IMR-90 (cell line): ENCODE data around the gene NTM. TPM values are rescaled to one million over a fixed set of nuclear protein-coding genes. Genes with fewer than 3 reads are reported as not detected.

Experiments used
- ATAC-seq: fragments of 200-7000 bp; cut with Tn5 transposase; 2 replicates; pipeline ENCODE4 v1.9.1; 2020; ENCODE audit warnings: low read depth, mild to moderate bottlenecking, moderate library complexity
- BruUV-seq: library from RNA; stranded (reverse); fragments of 400-500 nt; replicated peaks from 2 replicates; lab custom pipeline; 2021; lab: Mats Ljungman, UMichigan
- CTCF ChIA-PET: fragments of 300-600 bp; formaldehyde crosslinking; extraction: SDS; loops from one replicate; lab custom pipeline; 2021; ENCODE audit warnings: antibody characterized with exemption; lab: Yijun Ruan, JAX
- POLR2A ChIA-PET: fragments of 300-600 bp; sonication (Branson Sonifier 250); formaldehyde crosslinking; loops from one replicate; lab custom pipeline; 2022; ENCODE audit warnings: antibody characterized with exemption; ENCODE audit not compliant: unreplicated experiment; lab: Charles Lee
- DNase-seq: peaks from one replicate; pipeline ENCODE4 v3.0.0; 2013
- H2AFZ ChIP-seq: replicated peaks from 2 replicates; pipeline ENCODE3; 2013; ENCODE audit warnings: low read length, mild to moderate bottlenecking; ENCODE audit not compliant: poor library complexity
- H2AK5ac ChIP-seq: 2 replicates; pipeline ENCODE4 v1.6.1; 2013; ENCODE audit warnings: low read depth, low read length, inconsistent platforms
- H2AK9ac ChIP-seq: replicated peaks from 2 replicates; pipeline ENCODE3; 2013; ENCODE audit warnings: mild to moderate bottlenecking, low read depth, low read length, moderate library complexity; ENCODE audit not compliant: poor library complexity
- H2BK120ac ChIP-seq: 2 replicates; pipeline ENCODE4 v1.6.1; 2013; ENCODE audit warnings: low read depth, low read length, inconsistent platforms
- H2BK15ac ChIP-seq: 3 replicates; pipeline ENCODE4 v1.6.1; 2013; ENCODE audit warnings: low read depth, low read length, inconsistent platforms
- H2BK20ac ChIP-seq: 2 replicates; pipeline ENCODE4 v1.6.1; 2013; ENCODE audit warnings: low read depth, mild to moderate bottlenecking, inconsistent platforms, low read length, moderate library complexity
- H2BK5ac ChIP-seq: 2 replicates; pipeline ENCODE4 v1.6.1; 2013; ENCODE audit warnings: mild to moderate bottlenecking, low read depth, low read length, inconsistent platforms; ENCODE audit not compliant: poor library complexity, severe bottlenecking
- H3K14ac ChIP-seq: replicated peaks from 2 replicates; pipeline ENCODE4 v1.6.1; 2013; ENCODE audit warnings: low read depth, low read length, inconsistent platforms
- H3K18ac ChIP-seq: 2 replicates; pipeline ENCODE4 v1.6.1; 2013; ENCODE audit warnings: low read depth, low read length, control low read depth
- H3K23ac ChIP-seq: 2 replicates; pipeline ENCODE4 v1.6.1; 2013; ENCODE audit warnings: low read depth, low read length, inconsistent platforms
- H3K27ac ChIP-seq: 2 replicates; pipeline ENCODE4 v1.5.1; 2013; ENCODE audit warnings: mild to moderate bottlenecking, control low read depth, low read length; ENCODE audit not compliant: insufficient read depth
- H3K27me3 ChIP-seq: 2 replicates; pipeline ENCODE4 v1.6.1; 2013; ENCODE audit warnings: low read length; ENCODE audit not compliant: control insufficient read depth, insufficient read depth
- H3K36me3 ChIP-seq: 2 replicates; pipeline ENCODE4 v1.6.1; 2013; ENCODE audit warnings: low read length, mixed read lengths; ENCODE audit not compliant: control insufficient read depth, insufficient read depth
- H3K4ac ChIP-seq: 2 replicates; pipeline ENCODE4 v1.6.1; 2013; ENCODE audit warnings: low read depth, low read length, inconsistent platforms
- H3K4me1 ChIP-seq: 2 replicates; pipeline ENCODE4 v1.6.1; 2013; ENCODE audit warnings: low read length, mixed read lengths; ENCODE audit not compliant: control insufficient read depth, insufficient read depth
- H3K4me2 ChIP-seq: 2 replicates; pipeline ENCODE4 v1.6.1; 2013; ENCODE audit warnings: low read depth, mild to moderate bottlenecking, control low read depth, low read length, moderate library complexity
- H3K4me3 ChIP-seq: 2 replicates; pipeline ENCODE4 v1.5.1; 2013; ENCODE audit warnings: low read depth, mild to moderate bottlenecking, control low read depth, low read length, moderate library complexity; ENCODE audit not compliant: insufficient read depth
- H3K56ac ChIP-seq: 2 replicates; pipeline ENCODE4 v1.6.1; 2013; ENCODE audit warnings: low read length, inconsistent platforms; ENCODE audit not compliant: insufficient read depth; ENCODE audit errors: extremely low read depth
- H3K79me1 ChIP-seq, 2 experiments: 2 replicates each; pipeline ENCODE4 v1.6.1; 2013; ENCODE audit warnings: low read length in 2 of 2, inconsistent platforms in 1 of 2, low read depth in 1 of 2
- H3K9ac ChIP-seq: 2 replicates; pipeline ENCODE4 v1.6.1; 2013; ENCODE audit warnings: low read depth, low read length, control low read depth
- H3K9me1 ChIP-seq: 2 replicates; pipeline ENCODE4 v1.6.1; 2013; ENCODE audit warnings: low read length, inconsistent platforms; ENCODE audit not compliant: insufficient read depth
- H3K9me3 ChIP-seq: 2 replicates; pipeline ENCODE4 v1.6.1; 2013; ENCODE audit warnings: low read length; ENCODE audit not compliant: control insufficient read depth, insufficient read depth
- H4K20me1 ChIP-seq: 2 replicates; pipeline ENCODE4 v1.6.1; 2013; ENCODE audit warnings: low read length, inconsistent platforms; ENCODE audit not compliant: insufficient read depth
- H4K5ac ChIP-seq: 2 replicates; pipeline ENCODE4 v1.6.1; 2013; ENCODE audit warnings: mild to moderate bottlenecking, low read depth, low read length, control low read depth
- H4K8ac ChIP-seq, 2 experiments: 2 replicates each; pipeline ENCODE4 v1.6.1; 2013; ENCODE audit warnings: low read depth in 2 of 2, low read length in 2 of 2, control low read depth in 1 of 2, inconsistent platforms in 1 of 2
- H4K91ac ChIP-seq: 2 replicates; pipeline ENCODE4 v1.6.1; 2013; ENCODE audit warnings: low read depth, low read length, inconsistent platforms; ENCODE audit not compliant: insufficient read depth
- BHLHE40 ChIP-seq: fragments of 150-350 bp; IDR thresholded peaks from 2 replicates; pipeline ENCODE4 v1.6.1; 2016; ENCODE audit warnings: mild to moderate bottlenecking, low read depth, low read length
- CEBPB ChIP-seq: IDR thresholded peaks from 2 replicates; pipeline ENCODE4 v1.6.1; 2012; ENCODE audit warnings: low read depth, low read length, improper control_type of control experiment
- CHD1 ChIP-seq: IDR thresholded peaks from 2 replicates; pipeline ENCODE4 v1.6.1; 2012; ENCODE audit warnings: low read depth, low read length, improper control_type of control experiment
- CTCF ChIP-seq: conservative IDR thresholded peaks from 2 replicates; pipeline ENCODE4 v1.5.1; 2012; ENCODE audit warnings: mild to moderate bottlenecking, low read depth, low read length, improper control_type of control experiment
- FOS ChIP-seq: fragments of 150-350 bp; IDR thresholded peaks from 2 replicates; pipeline ENCODE4 v1.6.1; 2016; ENCODE audit warnings: low read depth, low read length
- MAFK ChIP-seq: IDR thresholded peaks from 2 replicates; pipeline ENCODE4 v1.6.1; 2012; ENCODE audit warnings: low read depth, low read length, improper control_type of control experiment
- MAZ ChIP-seq: IDR thresholded peaks from 2 replicates; pipeline ENCODE4 v1.6.1; 2012; ENCODE audit warnings: low read depth, mild to moderate bottlenecking, low read length, improper control_type of control experiment, moderate library complexity, borderline replicate concordance
- NFE2L2 ChIP-seq: fragments of 150-350 bp; IDR thresholded peaks from 2 replicates; pipeline ENCODE4 v1.6.1; 2016; ENCODE audit warnings: low read depth, mild to moderate bottlenecking, low read length
- RFX5 ChIP-seq: IDR thresholded peaks from 2 replicates; pipeline ENCODE4 v1.8.0; 2012; ENCODE audit warnings: low read depth, mild to moderate bottlenecking, low read length, moderate library complexity
- SMC3 ChIP-seq: fragments of 150-350 bp; IDR thresholded peaks from 2 replicates; pipeline ENCODE4 v1.6.1; 2016; ENCODE audit warnings: low read depth, mild to moderate bottlenecking, antibody characterized with exemption, low read length, moderate library complexity
- USF2 ChIP-seq: fragments of 150-350 bp; IDR thresholded peaks from 2 replicates; pipeline ENCODE4 v1.6.1; 2017; ENCODE audit warnings: mild to moderate bottlenecking, antibody characterized with exemption, low read length, low read depth
- WGBS, 2 experiments: methylation state at CpG; one replicate each; pipeline versions ENCODE4 v1.1.5 to v1.1.7; 2013; ENCODE audit warnings: missing lambda C conversion rate in 2 of 2; ENCODE audit not compliant: insufficient read length in 1 of 2; ENCODE audit errors: extremely low coverage in 2 of 2; 5-methylcytosine and 5-hydroxymethylcytosine counted together
- dilution Hi-C: fragments of 300-500 bp; cut with HindIII; formaldehyde crosslinking; loops from one replicate; pipeline ENCODE4 v1.14.3; 2018; ENCODE audit warnings: low sequenced_read_pairs; ENCODE audit not compliant: unreplicated experiment
- in situ Hi-C: fragments of 300-500 bp; cut with MboI; formaldehyde crosslinking; loops from 3 replicates; pipeline ENCODE4 v1.14.3; 2019; ENCODE audit warnings: low sequenced_read_pairs, inconsistent platforms, mixed read lengths
- intact Hi-C: fragments of 100-400 bp; cut with micrococcal nuclease; formaldehyde crosslinking; loops from 2 replicates; pipeline ENCODE4 v1.10.0; 2022
- polyA plus RNA-seq, 3 experiments: library from polyadenylated mRNA; depleted of rRNA; stranded (reverse); fragments of >200 nt; gene quantifications; 2 replicates each; pipeline ENCODE4 v1.2.3, GENCODE V29; 2012; ENCODE audit warnings: low replicate concordance in 1 of 3
- total RNA-seq: library from RNA; depleted of rRNA; stranded (reverse); fragments of >200 nt; gene quantifications from 2 replicates; pipeline ENCODE4 v1.2.3, GENCODE V29; 2012

Gene NTM
- total and polyA plus RNA-seq, 2 of the 4 experiments (the other 2 are of a cell fraction) = 19.5 to 25.5 TPM

GRCh38 chr11:131393691-131394090 is 23.3 kb downstream of the NTM start:
- no peak overlapping the region for H4K8ac ChIP-seq
- no peak overlapping the region for H2BK120ac ChIP-seq
- no peak overlapping the region for H2AK5ac ChIP-seq
- no peak overlapping the region for H2AK9ac ChIP-seq
- H3K18ac ChIP-seq = no peak overlapping the region
- no peak overlapping the region for H3K14ac ChIP-seq
- no peaks in the 10 kb centered on the region for H3K79me1 ChIP-seq
- intact Hi-C loops (loop anchor here (10.0 kb wide), 1 partner anchor 329 kb away; no protein-coding TSS in a partner anchor), in situ Hi-C loops (no loop called here), dilution Hi-C loops (no loop called here)
- no peak for TF ChIP-seq CHD1
- no peak for TF ChIP-seq USF2
- no peak for TF ChIP-seq CEBPB
- no peak for TF ChIP-seq FOS
- TF ChIP-seq CTCF = no peak
- TF ChIP-seq MAFK = no peak
- no peak for TF ChIP-seq NFE2L2
- no peak for TF ChIP-seq MAZ
- TF ChIP-seq BHLHE40 = no peak
- no peak for TF ChIP-seq SMC3
- TF ChIP-seq RFX5 = no peak
- no peak overlapping the region for H2BK20ac ChIP-seq
- H4K20me1 ChIP-seq = no peaks in the 10 kb centered on the region
- no peaks in the 10 kb centered on the region for H3K36me3 ChIP-seq
- no peaks in the 10 kb centered on the region for H3K27me3 ChIP-seq
- no peaks in the 10 kb centered on the region for H3K9me1 ChIP-seq
- no peak overlapping the region for H3K4me3 ChIP-seq
- H3K4me2 ChIP-seq = no peak overlapping the region
- ATAC-seq (no peak), DNase-seq (no peak)
- H3K56ac ChIP-seq = no peak overlapping the region
- H3K9me3 ChIP-seq = no peaks in the 10 kb centered on the region
- no peak overlapping the region for H2BK15ac ChIP-seq
- H3K9ac ChIP-seq = no peak overlapping the region
- BruUV-seq = no TSS peak
- H4K91ac ChIP-seq = no peak overlapping the region
- WGBS, 2 experiments = no CpG with 5 or more reads among the region's 7 CpGs
- CTCF ChIA-PET = no interaction called here
- H3K4ac ChIP-seq = no peak overlapping the region
- POLR2A ChIA-PET = no interaction called here
- no peak overlapping the region for H2BK5ac ChIP-seq
- no peak overlapping the region for H3K27ac ChIP-seq
- H3K23ac ChIP-seq = no peak overlapping the region
- H3K4me1 ChIP-seq = no peaks in the 10 kb centered on the region
- H4K5ac ChIP-seq = no peak overlapping the region
- H2AFZ ChIP-seq = no peak overlapping the region
